HG03159 (cell line): ENCODE data around the gene SYCP2.
"Not testable (repeated sequence)": the region's sequence is repeated elsewhere in the genome, so short reads cannot be mapped to it uniquely, and the experiment has no call there.

Source experiments
- ATAC-seq: cut with Tn5 transposase; IDR thresholded peaks from one replicate; pipeline ENCODE4 v1.9.1; 2021; ENCODE audit warnings: mild to moderate bottlenecking, moderate library complexity; ENCODE audit not compliant: unreplicated experiment

Gene SYCP2

GRCh38 chr20:59933296-59933848, at the start of gene SYCP2:
Gene SYCP2 (minus strand): TSS chr20:59933637. CDS start chr20:59922413, 11,224 bp downstream.
- peak; percentile 22 for ATAC-seq

GRCh38 chr20:59983076-59983475, 49.6 kb upstream of the SYCP2 start:
- ATAC-seq, result no peak

- no peak for ATAC-seq
Observed at GRCh38 chr20:59977086-59977485, 43.6 kb upstream of the SYCP2 start.

GRCh38 chr20:59976156-59976782, 42.8 kb upstream of the SYCP2 start:
- no peak for ATAC-seq

- ATAC-seq, result no peak
Observed at GRCh38 chr20:59972037-59972801, 38.8 kb upstream of the SYCP2 start.

GRCh38 chr20:59971428-59971827, 38.0 kb upstream of the SYCP2 start:
- ATAC-seq, result no peak

GRCh38 chr20:59966428-59966827, 33.0 kb upstream of the SYCP2 start:
- ATAC-seq, result no peak

- ATAC-seq, result no peak
Observed at GRCh38 chr20:59962155-59962554, 28.7 kb upstream of the SYCP2 start.

GRCh38 chr20:59961423-59961822, 28.0 kb upstream of the SYCP2 start:
- ATAC-seq, result no peak

- no peak for ATAC-seq
Observed at GRCh38 chr20:59958626-59959025, 25.2 kb upstream of the SYCP2 start.

- ATAC-seq, result no peak
Observed at GRCh38 chr20:59958123-59958522, 24.7 kb upstream of the SYCP2 start, which contains the start of gene CDH26. Gene CDH26 (plus strand): TSS chr20:59958423. CDS start chr20:59958727, 304 bp downstream.

- not testable (repeated sequence) for ATAC-seq
Observed at GRCh38 chr20:59957568-59957967, 24.1 kb upstream of the SYCP2 start.

- no peak for ATAC-seq
Observed at GRCh38 chr20:59955131-59955796, 21.8 kb upstream of the SYCP2 start.

- ATAC-seq, result no peak
Observed at GRCh38 chr20:59954718-59955117, 21.3 kb upstream of the SYCP2 start.

- no peak for ATAC-seq
Observed at GRCh38 chr20:59949911-59950310, 16.5 kb upstream of the SYCP2 start.

- ATAC-seq, result peak; percentile 57
Observed at GRCh38 chr20:59948828-59949720, 15.6 kb upstream of the SYCP2 start.

- no peak for ATAC-seq
Observed at GRCh38 chr20:59948212-59948611, 14.8 kb upstream of the SYCP2 start.

- no peak for ATAC-seq
Observed at GRCh38 chr20:59947376-59947775, 13.9 kb upstream of the SYCP2 start.

- ATAC-seq, result no peak
Observed at GRCh38 chr20:59945731-59946130, 12.3 kb upstream of the SYCP2 start.

- ATAC-seq, result no peak
Observed at GRCh38 chr20:59945175-59945574, 11.7 kb upstream of the SYCP2 start.
